ENCODE data around the gene SAMD4A.
"Not testable (repeated sequence)": the region's sequence is repeated elsewhere in the genome, so short reads cannot be mapped to it uniquely, and the experiment has no call there.

Gene SAMD4A

GRCh38 chr14:54614296-54614695, 47.4 kb downstream of the SAMD4A start:
- DNase-seq (ENCODE audit: low read depth in 1 of 2, low spot score in 1 of 2): no peak
- no peak for TF ChIP-seq JUND (IDR thresholded peaks at IDR 0.05; ENCODE audit: low read depth)
- in situ Hi-C loops (cut with HindIII; ENCODE audit: low pct_unique_long_range_greater_than_20kb, low sequenced_read_pairs): no loop called here

- no peak for TF ChIP-seq JUND (IDR thresholded peaks at IDR 0.05; ENCODE audit: low read depth)
- DNase-seq (ENCODE audit: low read depth in 1 of 2, low spot score in 1 of 2): no peak
- in situ Hi-C loops (cut with HindIII; ENCODE audit: low pct_unique_long_range_greater_than_20kb, low sequenced_read_pairs): no loop called here
These were observed 50.5 kb downstream of the SAMD4A start for GRCh38 chr14:54617467-54617866.

GRCh38 chr14:54621686-54622085, 54.8 kb downstream of the SAMD4A start:
- in situ Hi-C loops (cut with HindIII; ENCODE audit: low pct_unique_long_range_greater_than_20kb, low sequenced_read_pairs): no loop called here
- DNase-seq (ENCODE audit: low read depth in 1 of 2, low spot score in 1 of 2): no peak
- TF ChIP-seq JUND (IDR thresholded peaks at IDR 0.05; ENCODE audit: low read depth): no peak

- DNase-seq (ENCODE audit: low read depth in 1 of 2, low spot score in 1 of 2): no peak
- in situ Hi-C loops (cut with HindIII; ENCODE audit: low pct_unique_long_range_greater_than_20kb, low sequenced_read_pairs): no loop called here
- TF ChIP-seq JUND (IDR thresholded peaks at IDR 0.05; ENCODE audit: low read depth): no peak
These were observed 55.4 kb downstream of the SAMD4A start for GRCh38 chr14:54622192-54622958.

- in situ Hi-C loops (cut with HindIII; ENCODE audit: low pct_unique_long_range_greater_than_20kb, low sequenced_read_pairs): no loop called here
- no peak for DNase-seq (ENCODE audit: low read depth in 1 of 2, low spot score in 1 of 2)
- no peak for TF ChIP-seq JUND (IDR thresholded peaks at IDR 0.05; ENCODE audit: low read depth)
These were observed 56.5 kb downstream of the SAMD4A start for GRCh38 chr14:54623279-54624004.

GRCh38 chr14:54624005-54624358, 57.1 kb downstream of the SAMD4A start:
- DNase-seq (ENCODE audit: low read depth in 1 of 2, low spot score in 1 of 2); in situ Hi-C loops (cut with HindIII; ENCODE audit: low pct_unique_long_range_greater_than_20kb, low sequenced_read_pairs): not testable (repeated sequence)

- TF ChIP-seq JUND (IDR thresholded peaks at IDR 0.05; ENCODE audit: low read depth): no peak
- DNase-seq (ENCODE audit: low read depth in 1 of 2, low spot score in 1 of 2): peak; percentile 31 to 43
- in situ Hi-C loops (cut with HindIII; ENCODE audit: low pct_unique_long_range_greater_than_20kb, low sequenced_read_pairs): no loop called here
These were observed 58.2 kb downstream of the SAMD4A start for GRCh38 chr14:54625112-54625511.

DNA sequence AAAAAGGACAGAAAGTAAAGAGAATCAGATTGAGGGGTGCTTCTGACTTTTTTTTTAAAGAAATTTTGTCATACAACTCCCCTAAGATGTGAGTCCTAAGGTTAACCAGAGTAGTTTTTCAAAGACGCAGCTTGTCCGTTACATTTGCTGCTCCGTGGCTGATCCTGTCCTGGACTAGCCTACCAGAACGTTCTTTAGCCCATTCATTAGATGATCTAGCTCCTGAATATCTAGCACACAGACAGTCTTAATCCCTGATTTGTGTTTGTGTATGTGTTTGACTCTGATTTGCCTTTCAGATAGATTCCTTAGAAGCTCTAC, 60.3 kb downstream of the SAMD4A start:
- DNase-seq (ENCODE audit: low read depth in 1 of 2, low spot score in 1 of 2): no peak
- TF ChIP-seq JUND (IDR thresholded peaks at IDR 0.05; ENCODE audit: low read depth): no peak
- in situ Hi-C loops (cut with HindIII; ENCODE audit: low pct_unique_long_range_greater_than_20kb, low sequenced_read_pairs): no loop called here

DNA sequence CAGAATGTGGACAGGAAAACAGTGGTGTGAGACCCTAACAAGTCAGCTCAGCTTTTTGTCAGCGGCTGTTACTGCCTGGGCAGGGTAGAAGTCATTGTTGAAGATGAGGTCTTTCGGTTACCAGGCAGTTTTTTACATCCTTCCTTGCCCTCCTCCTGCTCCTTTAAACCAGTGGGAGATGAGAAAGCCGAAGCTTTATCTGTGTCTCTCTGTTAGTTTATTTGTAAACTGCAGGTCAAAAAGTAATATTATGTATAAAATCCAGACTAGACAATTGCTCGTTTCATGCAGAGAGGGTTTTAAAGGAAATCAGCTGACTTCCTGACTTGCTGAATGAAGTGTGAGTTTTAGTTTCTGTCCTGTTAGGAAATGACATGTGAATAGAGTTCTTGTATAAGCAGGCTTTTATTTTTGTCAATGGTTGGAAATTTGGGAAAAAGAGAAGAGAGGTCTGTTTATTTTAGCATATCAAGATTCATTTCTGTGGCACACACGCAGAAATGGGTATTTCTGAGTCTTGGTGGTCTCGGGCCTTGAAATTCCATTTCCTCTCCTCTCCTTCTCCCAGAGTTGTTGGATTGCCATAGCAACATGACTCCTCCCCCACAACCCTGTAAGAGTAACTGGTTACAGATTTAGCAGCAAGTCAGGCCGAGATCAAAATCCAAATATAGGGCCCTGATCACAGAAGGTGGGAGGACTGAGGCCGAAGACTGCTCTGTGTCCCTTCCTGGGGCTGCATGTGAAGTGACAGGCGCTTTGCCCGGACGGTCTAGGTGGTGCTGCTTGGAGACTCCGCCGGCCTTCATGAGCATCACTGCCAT, 60.8 kb downstream of the SAMD4A start:
- TF ChIP-seq JUND (IDR thresholded peaks at IDR 0.05; ENCODE audit: low read depth): no peak
- in situ Hi-C loops (cut with HindIII; ENCODE audit: low pct_unique_long_range_greater_than_20kb, low sequenced_read_pairs): no loop called here
- no peak for DNase-seq (ENCODE audit: low read depth in 1 of 2, low spot score in 1 of 2)

GRCh38 chr14:54629183-54629582, 62.3 kb downstream of the SAMD4A start:
- TF ChIP-seq JUND (IDR thresholded peaks at IDR 0.05; ENCODE audit: low read depth): no peak
- in situ Hi-C loops (cut with HindIII; ENCODE audit: low pct_unique_long_range_greater_than_20kb, low sequenced_read_pairs): no loop called here
- DNase-seq (ENCODE audit: low read depth in 1 of 2, low spot score in 1 of 2): no peak

DNA sequence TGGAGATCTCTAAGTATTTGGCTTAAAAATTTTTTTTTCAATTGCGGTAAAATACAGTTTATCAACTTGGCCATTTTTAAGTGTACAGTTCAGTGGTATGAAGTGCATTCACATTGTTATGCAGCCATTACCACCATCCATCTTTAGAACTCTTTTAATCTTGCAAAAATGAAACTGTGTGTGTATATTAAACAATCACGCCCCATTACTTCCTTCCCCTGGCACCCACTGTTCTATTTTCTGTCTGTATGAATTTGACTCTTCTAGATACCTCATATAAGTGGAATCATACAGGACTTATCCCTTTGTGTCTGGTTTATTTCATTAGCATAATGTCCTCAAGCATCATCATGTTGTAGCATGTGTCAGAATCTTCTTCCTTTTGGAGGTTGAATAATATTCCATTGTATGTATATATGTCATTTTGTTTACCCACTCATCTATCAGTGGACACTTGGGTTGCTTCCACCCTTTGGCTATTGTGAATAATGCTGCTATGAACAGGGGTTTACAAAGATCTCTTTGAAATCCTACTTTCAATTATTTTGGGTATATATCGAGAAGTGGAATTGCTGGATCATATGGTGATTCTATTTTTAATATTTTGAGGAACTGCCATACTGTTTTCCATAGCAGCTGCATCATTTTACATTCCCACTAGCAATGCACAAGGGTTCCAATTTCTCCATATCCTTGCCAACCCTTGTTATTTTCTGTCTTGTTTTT, 62.9 kb downstream of the SAMD4A start:
- DNase-seq (ENCODE audit: low read depth in 1 of 2, low spot score in 1 of 2): no peak
- in situ Hi-C loops (cut with HindIII; ENCODE audit: low pct_unique_long_range_greater_than_20kb, low sequenced_read_pairs): no loop called here
- TF ChIP-seq JUND (IDR thresholded peaks at IDR 0.05; ENCODE audit: low read depth): no peak

DNA sequence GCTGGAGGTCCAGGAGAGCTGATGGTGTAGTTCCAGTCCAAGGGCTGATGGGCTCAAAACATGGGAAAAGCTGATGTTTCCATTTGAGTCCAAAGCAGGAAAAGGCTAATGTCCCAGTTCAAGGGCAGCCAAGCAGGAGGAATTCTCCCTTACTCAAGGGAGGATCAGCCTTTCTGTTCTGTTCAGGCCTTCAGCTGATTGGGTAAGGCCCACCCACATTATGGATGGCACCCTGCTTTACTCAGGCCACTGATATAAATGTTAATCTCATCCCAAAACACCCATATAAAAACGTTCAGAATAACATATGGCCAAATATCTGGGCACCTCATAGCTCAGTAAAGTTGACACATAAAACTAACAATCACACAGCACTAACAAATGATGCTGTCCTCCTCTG, 64.1 kb downstream of the SAMD4A start:
- no peak for DNase-seq (ENCODE audit: low read depth in 1 of 2, low spot score in 1 of 2)
- no peak for TF ChIP-seq JUND (IDR thresholded peaks at IDR 0.05; ENCODE audit: low read depth)
- in situ Hi-C loops (cut with HindIII; ENCODE audit: low pct_unique_long_range_greater_than_20kb, low sequenced_read_pairs): no loop called here

All from T47D (cell line).